HG03460 (cell line): ENCODE measurements around the gene SNX3.
"Not testable (repeated sequence)": the region's sequence is repeated elsewhere in the genome, so short reads cannot be mapped to it uniquely, and the experiment has no call there.

Source experiments
- ATAC-seq: cut with Tn5 transposase; IDR thresholded peaks from one replicate; pipeline ENCODE4 v1.9.1; 2021; ENCODE audit not compliant: unreplicated experiment

The SNX3 gene

DNA sequence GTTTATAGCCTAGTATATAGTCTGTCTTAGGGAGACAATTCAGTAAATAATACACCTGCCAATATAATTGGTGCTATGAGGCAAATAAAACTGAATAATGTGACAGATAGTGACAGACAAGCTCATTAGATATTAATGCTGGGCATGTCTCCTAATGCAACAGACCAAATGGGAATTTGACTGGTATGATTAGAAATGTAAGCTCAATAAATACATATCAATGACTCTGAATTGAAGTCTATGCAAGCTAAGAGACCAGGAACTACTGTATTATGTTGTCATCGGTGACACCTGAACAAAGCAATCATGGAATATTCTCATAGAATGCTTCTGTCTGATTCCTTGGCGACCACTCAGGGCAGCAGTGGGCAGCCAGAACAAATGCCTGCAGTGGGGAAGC is 2.5 kb upstream of the SNX3 start:
- no peak for ATAC-seq

GRCh38 chr6:108260126-108260808 is 573 bp downstream of the SNX3 start:
- ATAC-seq, result no peak

DNA sequence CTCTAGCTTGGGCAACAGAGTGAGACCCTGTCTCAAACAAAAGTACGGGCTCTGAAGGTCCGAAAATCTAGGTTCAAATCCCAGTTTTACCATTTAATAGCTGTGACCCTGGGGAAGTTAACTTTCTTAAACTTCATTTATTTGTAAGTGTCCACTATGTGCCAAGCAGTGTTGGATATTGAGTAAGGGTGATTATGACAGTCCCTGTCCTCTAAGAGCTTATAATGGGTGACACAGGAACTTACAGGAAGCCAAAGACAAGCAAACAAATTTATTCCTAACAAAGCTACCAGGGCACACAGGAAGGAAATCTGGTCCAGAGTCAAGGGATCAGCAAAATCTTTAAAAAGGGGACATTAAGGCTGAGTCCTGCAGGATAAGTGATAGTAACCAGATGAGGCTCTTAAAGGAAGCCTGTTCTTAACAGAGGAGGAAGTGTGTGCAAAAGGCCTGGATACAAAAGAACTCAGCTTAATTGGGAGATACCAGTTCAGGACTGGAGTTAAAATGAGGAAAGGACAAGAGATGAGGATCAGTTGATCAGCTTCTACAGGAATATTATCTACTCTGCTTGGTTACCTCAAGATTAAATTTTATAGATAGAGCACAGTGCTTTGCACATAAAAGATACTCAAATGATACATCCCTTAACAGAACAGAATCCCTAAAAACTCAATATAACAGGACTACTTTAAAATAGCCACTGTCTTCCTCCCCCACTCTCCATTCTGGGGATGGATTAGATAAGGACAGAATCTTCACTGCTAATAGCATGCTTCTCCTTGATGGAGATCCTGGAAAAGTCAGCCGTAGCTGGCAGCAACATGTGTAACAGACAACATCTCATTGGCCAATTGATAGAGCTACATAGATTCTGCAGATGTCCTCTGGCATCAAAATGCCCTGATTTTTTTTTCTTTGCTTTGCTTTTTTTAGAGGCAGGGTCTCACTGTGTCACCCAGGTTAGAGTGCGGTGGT is 6.1 kb downstream of the SNX3 start:
- no peak for ATAC-seq

- no peak for ATAC-seq
Observed at GRCh38 chr6:108253241-108253640, 7.6 kb downstream of the SNX3 start.

GRCh38 chr6:108252055-108252454 is 8.8 kb downstream of the SNX3 start:
- ATAC-seq, result no peak

DNA sequence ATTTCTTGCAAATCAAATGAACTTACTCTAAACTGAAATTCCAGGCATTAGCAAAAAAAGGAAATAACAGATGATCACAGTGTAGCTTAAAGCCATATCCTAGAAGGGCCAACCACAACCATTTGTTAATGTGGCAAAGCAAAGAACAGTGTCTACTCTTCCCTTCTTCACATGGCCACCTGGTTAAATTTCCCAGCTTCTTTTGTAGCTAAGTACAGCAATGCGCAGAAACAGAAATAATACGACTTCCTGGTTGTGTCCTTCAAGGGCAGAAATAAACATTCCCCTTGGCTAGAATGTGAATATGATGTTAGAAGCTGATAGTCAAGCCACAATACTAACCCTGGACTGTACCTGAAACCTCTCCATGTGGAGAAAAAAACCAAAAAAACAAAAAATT is 9.6 kb downstream of the SNX3 start:
- no peak for ATAC-seq

DNA sequence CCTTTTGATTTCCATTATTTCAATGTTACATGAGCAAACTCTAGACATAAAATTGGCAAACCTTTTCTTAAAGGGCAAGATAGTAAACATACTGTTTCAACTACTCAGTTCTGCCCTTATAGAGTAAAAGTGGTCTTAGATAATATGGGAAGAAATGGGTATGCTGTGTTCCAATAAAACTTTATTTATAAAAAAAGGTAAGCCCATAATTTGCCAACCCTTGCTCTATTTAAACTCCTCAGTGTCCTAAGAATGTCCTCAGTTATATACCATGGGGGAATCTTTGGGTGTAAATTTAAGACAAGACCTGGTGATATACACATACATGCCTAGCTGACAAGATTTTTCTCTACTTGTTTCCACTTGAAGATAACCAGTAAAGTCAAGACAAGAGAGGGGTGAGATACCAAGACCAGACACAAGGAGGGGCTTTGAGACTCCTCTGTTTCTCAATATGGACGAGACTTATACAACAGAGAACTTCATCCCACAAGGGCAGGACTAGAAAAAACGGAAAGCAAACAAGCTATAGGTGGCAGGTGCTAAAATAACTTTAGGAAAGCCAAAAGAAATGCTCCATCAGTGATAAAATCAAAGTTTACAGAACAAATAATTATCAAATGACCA is 10.5 kb downstream of the SNX3 start:
- no peak for ATAC-seq

DNA sequence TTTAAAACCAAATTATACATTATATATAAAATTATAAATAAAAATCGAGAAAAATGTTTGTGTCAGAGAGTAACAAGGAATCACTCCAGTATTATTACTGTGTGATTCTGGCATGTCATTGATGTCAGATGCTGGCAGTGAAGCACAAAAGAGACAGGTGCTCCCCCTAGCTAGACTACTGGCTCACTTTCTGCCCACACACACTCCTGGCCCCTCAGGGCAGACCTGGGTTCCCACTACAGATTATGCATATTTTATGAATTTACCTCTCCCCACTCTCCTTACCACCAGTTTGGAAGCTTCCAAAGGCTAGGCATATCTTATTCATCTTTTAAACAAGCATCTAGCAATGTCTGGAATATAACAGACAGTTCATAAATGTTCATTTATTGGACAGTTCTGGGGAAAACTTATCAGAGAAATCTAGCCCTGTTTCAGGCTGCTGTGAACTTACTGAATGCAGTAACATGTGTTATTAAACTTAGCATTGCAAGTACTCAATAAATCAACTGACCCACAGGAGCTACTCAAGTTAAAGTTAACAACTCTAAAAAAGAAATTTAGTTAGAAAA is 12.8 kb downstream of the SNX3 start:
- ATAC-seq, result no peak

- not testable (repeated sequence) for ATAC-seq
Observed at GRCh38 chr6:108245095-108245494, 15.7 kb downstream of the SNX3 start.

- ATAC-seq, result no peak
Observed at GRCh38 chr6:108243836-108244235, 17.0 kb downstream of the SNX3 start.

DNA sequence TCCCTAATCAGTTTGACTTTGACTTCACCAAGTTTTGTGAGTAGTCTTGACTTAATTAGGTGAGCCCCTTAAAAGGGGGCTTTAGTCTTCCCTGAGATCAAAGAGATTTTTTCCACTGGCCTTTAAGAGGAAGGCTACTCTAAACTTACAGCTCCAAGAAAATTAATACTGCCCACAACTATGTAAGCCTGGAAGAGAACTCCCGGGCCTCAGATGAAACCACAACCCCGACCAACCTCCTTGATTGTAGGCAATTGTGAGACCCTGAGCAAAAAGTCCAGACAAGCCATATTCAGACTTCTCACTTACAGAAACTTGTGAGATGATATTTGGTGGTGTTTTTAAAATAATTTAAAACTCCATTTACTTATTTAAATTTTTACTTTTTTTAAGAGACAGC is 18.1 kb downstream of the SNX3 start:
- ATAC-seq, result no peak

DNA sequence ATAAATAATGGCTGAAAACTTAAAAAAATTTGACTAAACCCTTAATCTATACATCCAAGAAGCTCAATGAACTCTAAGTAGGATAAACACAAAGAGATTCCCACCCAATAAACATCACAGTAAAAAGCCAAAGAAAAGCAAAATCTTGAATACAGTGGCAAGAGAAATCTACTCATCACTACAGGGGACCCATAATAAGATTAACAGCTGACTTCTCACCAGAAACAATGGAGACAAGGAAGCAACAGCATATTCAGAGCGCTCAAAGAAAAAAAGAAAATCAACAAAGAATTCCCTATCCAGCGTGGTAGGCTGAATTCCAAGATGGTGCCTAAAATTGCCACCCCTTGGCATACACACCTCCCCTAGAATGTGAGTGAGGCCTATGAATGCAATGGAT is 18.6 kb downstream of the SNX3 start:
- ATAC-seq, result no peak

GRCh38 chr6:108238322-108238721 is 22.5 kb downstream of the SNX3 start:
- ATAC-seq, result no peak

DNA sequence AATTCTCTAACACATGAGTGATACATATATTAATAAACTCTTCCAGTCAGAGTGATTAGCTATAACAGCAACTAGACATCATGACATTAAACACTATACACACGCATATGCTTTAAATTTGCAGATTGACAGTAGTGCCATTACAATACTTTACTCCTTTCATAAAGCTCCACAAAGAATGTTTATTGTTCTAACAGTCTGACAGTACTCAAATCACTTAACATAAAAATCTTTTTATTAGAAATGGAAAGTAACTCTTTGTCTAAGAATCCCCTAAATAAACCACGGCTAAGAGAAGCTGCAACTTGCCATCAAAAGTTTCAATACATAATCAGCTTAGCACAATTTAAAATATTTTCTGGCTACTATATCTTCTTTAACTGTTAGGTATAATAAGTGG is 24.0 kb downstream of the SNX3 start:
- no peak for ATAC-seq

- no peak for ATAC-seq
Observed at GRCh38 chr6:108235127-108235526, 25.7 kb downstream of the SNX3 start.

DNA sequence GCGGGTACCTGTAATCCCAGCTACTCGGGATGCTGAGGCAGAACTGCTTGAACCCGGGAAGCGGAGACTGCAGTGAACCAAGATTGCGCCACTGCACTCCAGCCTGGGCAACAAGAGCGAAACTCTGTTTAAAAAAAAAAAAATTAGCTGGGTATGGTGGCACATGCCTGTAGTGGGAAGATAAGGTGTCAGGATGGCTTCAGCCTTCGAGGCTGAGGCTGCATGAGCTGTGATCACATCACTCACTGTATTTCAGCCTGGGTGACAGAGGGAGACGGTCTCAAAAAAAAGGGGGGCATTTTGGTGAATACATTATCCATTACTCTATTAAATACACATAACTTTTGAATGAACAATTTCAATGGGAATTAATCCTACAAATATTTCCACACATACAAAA is 32.4 kb downstream of the SNX3 start:
- no peak for ATAC-seq

- ATAC-seq, result no peak
Observed at GRCh38 chr6:108227290-108227689, 33.5 kb downstream of the SNX3 start.

GRCh38 chr6:108222504-108222903 is 38.3 kb downstream of the SNX3 start:
- ATAC-seq, result no peak

- ATAC-seq, result no peak
Observed at GRCh38 chr6:108222064-108222463, 38.8 kb downstream of the SNX3 start.

DNA sequence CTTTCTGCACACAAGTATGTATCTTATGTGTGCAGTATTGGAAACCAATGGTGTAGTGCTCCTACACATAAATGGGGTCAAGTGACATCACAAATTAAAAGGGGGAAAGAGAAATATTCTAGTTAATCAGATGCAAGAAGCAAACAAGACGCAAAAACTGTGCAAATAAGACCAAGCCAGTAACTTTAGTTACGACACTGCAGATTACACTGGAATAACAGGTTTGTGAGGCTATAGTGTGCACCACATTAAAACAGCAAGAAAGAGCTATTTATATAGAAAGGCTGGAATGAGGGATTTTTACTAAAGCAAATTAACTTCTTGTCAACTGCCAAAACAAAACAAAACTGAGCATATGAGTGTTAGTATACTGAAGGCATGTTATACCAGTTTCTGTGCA is 49.2 kb downstream of the SNX3 start:
- no peak for ATAC-seq

- no peak for ATAC-seq
Observed at GRCh38 chr6:108210556-108210955, 50.3 kb downstream of the SNX3 start.
